ENCODE data around the gene TTC19.

- TF ChIP-seq CTCF (IDR thresholded peaks at IDR 0.05) (no peak), POLR2A (IDR thresholded peaks at IDR 0.05) (no peak)
Measured at GRCh38 chr17:15957608-15958307, 41.9 kb upstream of the TTC19 start.

Data from Peyer's patch (tissue), 4 donors.